Activated CD8-positive, alpha-beta T cell treated with anti-CD3 and anti-CD28 coated beads, Interleukin-2, amount 10 ng/mL, durations not matched to agents 7 days and 5 days (primary cell): Measurements from ENCODE around the gene LETMD1. TPM values are rescaled to one million over a fixed set of nuclear protein-coding genes. Genes with fewer than 3 reads are reported as not detected.
"Not testable (repeated sequence)": the region's sequence is repeated elsewhere in the genome, so short reads cannot be mapped to it uniquely, and the experiment has no call there.

ENCODE experiments used
- ATAC-seq: fragments of 150-1000 bp; cut with Tn5 transposase; one replicate; pipeline ENCODE4 v1.10.0; 2021; ENCODE audit warnings: moderate library complexity
- CTCF ChIA-PET: fragments of 350-600 bp; sonication (Branson Sonifier 250); formaldehyde crosslinking; loops from one replicate; lab custom pipeline; 2021; ENCODE audit warnings: antibody characterized with exemption; lab: Charles Lee
- POLR2A ChIA-PET: fragments of 350-600 bp; sonication (Branson Sonifier 250); formaldehyde crosslinking; loops from one replicate; lab custom pipeline; 2021; ENCODE audit warnings: antibody characterized with exemption; lab: Charles Lee
- DNase-seq: peaks from one replicate; pipeline ENCODE4 v3.0.0-alpha.2; 2020
- H3K27ac Mint-ChIP-seq: one replicate; pipeline ENCODE4 v1.8.0; 2021; ENCODE audit warnings: mild to moderate bottlenecking, mixed read lengths
- H3K27me3 Mint-ChIP-seq: one replicate; pipeline ENCODE4 v1.8.0; 2021; ENCODE audit warnings: low read depth, mixed read lengths
- H3K36me3 Mint-ChIP-seq: one replicate; pipeline ENCODE4 v1.8.0; 2021; ENCODE audit warnings: low read depth, mixed read lengths
- H3K4me1 Mint-ChIP-seq: one replicate; pipeline ENCODE4 v1.8.0; 2021; ENCODE audit warnings: low read depth, mixed read lengths
- H3K4me3 Mint-ChIP-seq: one replicate; pipeline ENCODE4 v1.8.0; 2021; ENCODE audit warnings: mild to moderate bottlenecking, mixed read lengths
- H3K9me3 Mint-ChIP-seq: one replicate; pipeline ENCODE4 v1.8.0; 2022; ENCODE audit warnings: mixed read lengths; ENCODE audit not compliant: insufficient read depth
- total RNA-seq, 2 experiments: library from RNA; stranded (reverse); gene quantifications; one replicate each; pipeline ENCODE4 v1.2.3, GENCODE V29; 2021

Gene LETMD1
- total RNA-seq, 2 experiments from 2014 or later, result 60.1 to 69.7 TPM

DNA sequence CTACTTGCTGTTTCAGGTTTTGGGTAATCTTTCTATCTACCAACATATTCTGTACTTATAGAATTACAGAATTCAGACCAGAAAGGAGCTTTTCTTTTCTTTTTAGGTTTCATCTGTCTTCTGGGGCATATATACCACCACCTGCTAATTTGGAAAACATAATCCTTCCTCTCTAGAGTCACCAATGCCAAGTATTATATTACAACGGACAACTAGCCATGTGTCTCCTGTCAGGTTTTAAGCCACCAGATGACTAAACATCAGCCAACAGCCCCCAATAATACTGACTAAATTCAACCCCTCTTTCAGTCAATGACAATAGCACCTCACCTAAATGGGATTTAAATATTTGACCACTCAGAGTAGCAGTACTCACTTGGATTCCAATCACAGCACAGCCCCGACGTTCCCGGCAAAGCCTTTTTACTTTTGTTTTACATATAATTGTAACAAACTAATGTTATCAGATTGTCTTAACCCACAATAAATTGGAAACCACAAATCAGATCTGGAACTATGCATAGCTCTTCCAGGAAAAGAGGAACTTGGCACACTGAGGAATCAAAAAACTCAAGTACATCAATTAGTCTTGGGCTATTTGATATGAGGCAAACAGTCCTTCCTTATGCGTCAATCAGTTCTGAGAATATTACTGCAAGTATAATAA, 35.4 kb upstream of the LETMD1 start:
- Mint-ChIP-seq H3K4me3 (no peak overlapping the region), H3K4me1 (peaks cover 19% of the 10 kb centered on the region), H3K36me3 (peaks cover 7% of the 10 kb centered on the region), H3K27ac (no peak overlapping the region), H3K27me3 (no peaks in the 10 kb centered on the region), H3K9me3 (no peaks in the 10 kb centered on the region)
- POLR2A ChIA-PET, result interaction anchor here (0.6 to 0.8 kb wide), 3 partner anchors 10 to 248 kb away, joined by 3 read pairs; partner anchors contain the start of gene ATF1
- CTCF ChIA-PET, result interaction anchor here (1.3 kb wide), 1 partner anchor 15 kb away, joined by 4 read pairs; no protein-coding TSS in a partner anchor
- DNase-seq, result no peak
- no peak for ATAC-seq

GRCh38 chr12:51013441-51013840, 34.7 kb upstream of the LETMD1 start:
- CTCF ChIA-PET, result no interaction called here
- Mint-ChIP-seq H3K9me3 (no peaks in the 10 kb centered on the region), H3K27ac (no peak overlapping the region), H3K4me3 (no peak overlapping the region), H3K27me3 (no peaks in the 10 kb centered on the region), H3K36me3 (peaks cover 4% of the 10 kb centered on the region), H3K4me1 (peaks cover 19% of the 10 kb centered on the region)
- POLR2A ChIA-PET, result interaction anchor here (0.6 to 0.8 kb wide), 2 partner anchors 9 to 249 kb away, joined by 3 read pairs; partner anchors contain the start of gene ATF1
- ATAC-seq, result no peak
- DNase-seq, result no peak

- DNase-seq, H3K9me3 Mint-ChIP-seq, H3K27me3 Mint-ChIP-seq, CTCF ChIA-PET, ATAC-seq, H3K27ac Mint-ChIP-seq, H3K36me3 Mint-ChIP-seq, POLR2A ChIA-PET, H3K4me3 Mint-ChIP-seq: not testable (repeated sequence)
- H3K4me1 Mint-ChIP-seq, result peaks cover 14% of the 10 kb centered on the region
Observed at GRCh38 chr12:51014467-51014866, 33.7 kb upstream of the LETMD1 start.

GRCh38 chr12:51017452-51017851, 30.7 kb upstream of the LETMD1 start:
- ChIA-PET POLR2A (no interaction called here), CTCF (interaction anchor here (0.6 to 1.0 kb wide), 2 partner anchors 9 to 30 kb away, joined by 3 read pairs; no protein-coding TSS in a partner anchor)
- peaks cover 2% of the 10 kb centered on the region for H3K36me3 Mint-ChIP-seq
- H3K4me1 Mint-ChIP-seq, result peaks cover 35% of the 10 kb centered on the region
- H3K9me3 Mint-ChIP-seq, result no peaks in the 10 kb centered on the region
- ATAC-seq, result no peak
- no peak overlapping the region for H3K27ac Mint-ChIP-seq
- no peaks in the 10 kb centered on the region for H3K27me3 Mint-ChIP-seq
- DNase-seq, result no peak
- H3K4me3 Mint-ChIP-seq, result no peak overlapping the region

- H3K27ac Mint-ChIP-seq, result no peak overlapping the region
Observed at GRCh38 chr12:51018956-51019355, 29.2 kb upstream of the LETMD1 start.

GRCh38 chr12:51019927-51020326, 28.2 kb upstream of the LETMD1 start:
- Mint-ChIP-seq H3K27ac (no peak overlapping the region), H3K4me1 (peaks cover 47% of the 10 kb centered on the region), H3K9me3 (no peaks in the 10 kb centered on the region), H3K36me3 (peaks cover 11% of the 10 kb centered on the region), H3K4me3 (no peak overlapping the region), H3K27me3 (no peaks in the 10 kb centered on the region)
- ChIA-PET CTCF (interaction anchor here (0.9 to 1.9 kb wide), 3 partner anchors 10 to 255 kb away, joined by 3 to 7 read pairs (median 5); no protein-coding TSS in a partner anchor), POLR2A (no interaction called here)
- DNase-seq, result no peak
- no peak for ATAC-seq

More at GRCh38 chr12:51018956-51019355, 29.2 kb upstream of the LETMD1 start:
- Mint-ChIP-seq H3K9me3 (no peaks in the 10 kb centered on the region), H3K36me3 (peaks cover 5% of the 10 kb centered on the region), H3K4me3 (no peak overlapping the region), H3K4me1 (peaks cover 38% of the 10 kb centered on the region), H3K27me3 (no peaks in the 10 kb centered on the region)
- ChIA-PET POLR2A (interaction anchor here (0.5 to 0.6 kb wide), 2 partner anchors 104 to 353 kb away, joined by 3 to 4 read pairs; no protein-coding TSS in a partner anchor), CTCF (interaction anchor here (0.9 to 1.9 kb wide), 3 partner anchors 9 to 254 kb away, joined by 3 to 7 read pairs (median 5); no protein-coding TSS in a partner anchor)
- no peak for DNase-seq
- no peak for ATAC-seq

GRCh38 chr12:51020448-51021182, 27.5 kb upstream of the LETMD1 start:
- ChIA-PET CTCF (interaction anchor here (1.3 to 1.9 kb wide), 3 partner anchors 11 to 34 kb away, joined by 4 to 7 read pairs (median 5); no protein-coding TSS in a partner anchor), POLR2A (no interaction called here)
- no peaks in the 10 kb centered on the region for H3K27me3 Mint-ChIP-seq
- no peak overlapping the region for H3K4me3 Mint-ChIP-seq
- no peak overlapping the region for H3K27ac Mint-ChIP-seq
- peak; percentile 25 for DNase-seq
- H3K4me1 Mint-ChIP-seq, result peaks cover 50% of the 10 kb centered on the region
- ATAC-seq, result peak; percentile 18
- H3K9me3 Mint-ChIP-seq, result no peaks in the 10 kb centered on the region
- peaks cover 11% of the 10 kb centered on the region for H3K36me3 Mint-ChIP-seq

GRCh38 chr12:51021694-51022093, 26.4 kb upstream of the LETMD1 start:
- Mint-ChIP-seq H3K27ac (peak overlapping the region; percentile 24), H3K36me3 (peaks cover 13% of the 10 kb centered on the region), H3K4me1 (peaks cover 53% of the 10 kb centered on the region), H3K9me3 (no peaks in the 10 kb centered on the region), H3K4me3 (peak overlapping the region; percentile 0), H3K27me3 (no peaks in the 10 kb centered on the region)
- DNase-seq (no peak), ATAC-seq (no peak)
- POLR2A ChIA-PET, result interaction anchor here (1.4 kb wide), 1 partner anchor 258 kb away, joined by 5 read pairs; the partner anchor contains the start of gene ATF1
- CTCF ChIA-PET, result interaction anchor here (0.8 to 1.8 kb wide), 10 partner anchors 10 to 517 kb away, joined by 3 to 9 read pairs (median 4); partner anchors contain the start of gene LETMD1

DNA sequence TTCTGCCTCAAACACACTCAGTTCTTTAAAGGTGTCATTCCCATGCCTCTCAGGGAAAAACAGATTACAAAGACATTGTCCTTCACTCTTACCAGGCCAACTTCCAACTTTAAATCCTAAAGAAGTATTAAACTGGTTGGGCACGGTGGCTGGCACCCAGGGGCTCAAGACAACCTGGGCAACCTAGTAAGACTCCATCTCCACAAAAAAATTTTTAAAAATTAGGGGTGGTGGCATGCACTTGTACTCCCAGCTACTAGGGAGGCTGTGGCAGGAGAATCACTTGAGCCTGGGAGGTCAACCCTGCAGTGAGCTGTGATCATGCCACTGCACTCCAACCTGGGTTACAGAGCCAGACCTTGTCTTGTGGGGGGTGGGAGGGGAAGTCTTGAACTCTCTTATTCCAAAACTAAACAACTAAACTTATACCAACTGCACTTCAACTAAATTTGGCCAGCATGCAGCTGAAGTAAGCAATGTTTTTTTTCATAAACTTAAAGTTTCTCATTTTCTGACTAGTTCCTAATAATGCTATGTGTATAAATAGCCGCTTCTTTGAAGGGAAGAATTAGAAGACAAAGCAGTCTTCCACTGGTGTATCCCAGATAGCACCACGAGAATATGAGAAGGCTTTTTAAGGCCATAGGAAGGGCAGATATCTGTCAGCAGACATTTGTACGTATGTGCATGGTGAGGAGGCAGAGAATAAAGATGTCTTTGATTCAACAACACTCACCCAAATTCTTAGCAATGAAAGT, 24.3 kb upstream of the LETMD1 start:
- Mint-ChIP-seq H3K27ac (peak overlapping the region; percentile 97), H3K36me3 (peaks cover 13% of the 10 kb centered on the region), H3K27me3 (peaks cover 3% of the 10 kb centered on the region), H3K4me1 (peaks cover 65% of the 10 kb centered on the region), H3K4me3 (peak overlapping the region; percentile 95), H3K9me3 (no peaks in the 10 kb centered on the region)
- POLR2A ChIA-PET, result interaction anchor here (1.5 kb wide), 1 partner anchor 259 kb away, joined by 9 read pairs; the partner anchor contains the start of gene ATF1
- DNase-seq (no peak), ATAC-seq (no peak)
- CTCF ChIA-PET, result interaction anchor here (1.6 to 6.1 kb wide), 2 partner anchors 37 to 318 kb away, joined by 3 to 47 read pairs; no protein-coding TSS in a partner anchor

DNA sequence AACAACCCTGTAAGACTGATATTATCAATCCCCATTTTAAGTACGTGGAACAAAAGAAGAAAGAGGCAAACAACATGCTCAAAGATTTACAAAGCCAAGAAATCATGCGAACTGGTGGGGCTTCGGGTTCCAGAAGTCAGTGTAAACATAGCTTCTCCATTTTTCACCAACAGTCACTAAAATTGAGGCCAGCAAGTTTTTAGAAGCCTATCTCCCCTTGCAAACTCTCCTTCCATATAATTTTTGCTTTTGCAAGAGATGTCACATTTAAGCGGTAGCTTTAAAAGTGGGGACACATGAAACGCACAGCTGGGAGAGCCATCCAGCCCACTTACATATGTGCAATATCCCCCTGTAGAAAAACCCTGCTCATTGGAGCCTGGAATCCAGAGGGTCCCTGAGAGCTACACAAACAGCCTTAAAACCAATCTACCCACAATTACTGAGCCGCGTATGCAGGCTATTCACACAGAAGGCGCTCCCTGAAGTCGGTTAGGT, 22.7 kb upstream of the LETMD1 start:
- DNase-seq, result no peak
- Mint-ChIP-seq H3K36me3 (peaks cover 13% of the 10 kb centered on the region), H3K27me3 (peaks cover 11% of the 10 kb centered on the region), H3K4me1 (peaks cover 57% of the 10 kb centered on the region), H3K27ac (peak overlapping the region; percentile 97), H3K4me3 (peak overlapping the region; percentile 95), H3K9me3 (no peaks in the 10 kb centered on the region)
- ATAC-seq, result no peak
- ChIA-PET CTCF (interaction anchor here (1.0 to 6.8 kb wide), 10 partner anchors 17 to 261 kb away, joined by 3 to 53 read pairs (median 6); partner anchors contain the start of genes ATF1 and LETMD1), POLR2A (interaction anchor here (0.7 to 2.3 kb wide), 6 partner anchors 17 to 326 kb away, joined by 3 to 10 read pairs (median 6); partner anchors contain the start of genes ATF1 and LETMD1)
